ENCODE measurements around the gene ADORA1.

DNA sequence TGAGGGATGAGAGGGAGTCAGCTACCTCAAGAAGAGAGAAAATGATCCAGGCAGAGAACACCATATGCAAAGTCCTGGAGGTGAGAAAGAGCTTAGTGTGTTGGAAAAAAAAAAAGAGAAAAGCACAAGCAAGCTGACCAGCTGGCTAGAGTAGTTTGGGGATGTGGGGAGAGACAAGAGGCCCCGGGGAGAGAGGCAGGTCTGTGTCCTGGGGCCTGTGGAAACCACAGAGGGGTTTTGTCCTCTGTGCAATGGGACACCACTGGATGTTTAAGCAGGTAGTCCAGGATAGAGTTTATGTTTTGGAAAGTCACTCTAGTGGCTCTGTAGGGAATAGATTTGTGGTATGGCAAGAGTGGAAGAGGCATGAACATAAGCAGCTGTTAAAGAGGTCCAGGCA is 73.4 kb downstream of the ADORA1 start:
- TF ChIP-seq TEAD4 (IDR thresholded peaks at IDR 0.05) (no peak), CREB1 (IDR thresholded peaks at IDR 0.05; ENCODE audit: low read depth) (no peak), TAF1 (IDR thresholded peaks at IDR 0.05; ENCODE audit: low read depth) (no peak), EP300 (IDR thresholded peaks at IDR 0.05; ENCODE audit: borderline replicate concordance) (no peak), NFIC (IDR thresholded peaks at IDR 0.05) (no peak), CEBPB (IDR thresholded peaks at IDR 0.05) (no peak), YY1 (IDR thresholded peaks at IDR 0.05; ENCODE audit: low read depth) (no peak), EGR1 (IDR thresholded peaks at IDR 0.05) (no peak), RAD21 (IDR thresholded peaks at IDR 0.05; ENCODE audit: low read depth) (no peak), TCF12 (IDR thresholded peaks at IDR 0.05; ENCODE audit: low read depth) (no peak), FOXM1 (IDR thresholded peaks at IDR 0.05; ENCODE audit: borderline replicate concordance, low read depth) (no peak), ZBTB7A (IDR thresholded peaks at IDR 0.05; ENCODE audit: low read depth) (no peak)
- TF ChIP-seq, protein P1, sequence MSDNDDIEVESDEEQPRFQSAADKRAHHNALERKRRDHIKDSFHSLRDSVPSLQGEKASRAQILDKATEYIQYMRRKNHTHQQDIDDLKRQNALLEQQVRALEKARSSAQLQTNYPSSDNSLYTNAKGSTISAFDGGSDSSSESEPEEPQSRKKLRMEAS (IDR thresholded peaks at IDR 0.05): no peak
- TF ChIP-seq, protein P2, sequence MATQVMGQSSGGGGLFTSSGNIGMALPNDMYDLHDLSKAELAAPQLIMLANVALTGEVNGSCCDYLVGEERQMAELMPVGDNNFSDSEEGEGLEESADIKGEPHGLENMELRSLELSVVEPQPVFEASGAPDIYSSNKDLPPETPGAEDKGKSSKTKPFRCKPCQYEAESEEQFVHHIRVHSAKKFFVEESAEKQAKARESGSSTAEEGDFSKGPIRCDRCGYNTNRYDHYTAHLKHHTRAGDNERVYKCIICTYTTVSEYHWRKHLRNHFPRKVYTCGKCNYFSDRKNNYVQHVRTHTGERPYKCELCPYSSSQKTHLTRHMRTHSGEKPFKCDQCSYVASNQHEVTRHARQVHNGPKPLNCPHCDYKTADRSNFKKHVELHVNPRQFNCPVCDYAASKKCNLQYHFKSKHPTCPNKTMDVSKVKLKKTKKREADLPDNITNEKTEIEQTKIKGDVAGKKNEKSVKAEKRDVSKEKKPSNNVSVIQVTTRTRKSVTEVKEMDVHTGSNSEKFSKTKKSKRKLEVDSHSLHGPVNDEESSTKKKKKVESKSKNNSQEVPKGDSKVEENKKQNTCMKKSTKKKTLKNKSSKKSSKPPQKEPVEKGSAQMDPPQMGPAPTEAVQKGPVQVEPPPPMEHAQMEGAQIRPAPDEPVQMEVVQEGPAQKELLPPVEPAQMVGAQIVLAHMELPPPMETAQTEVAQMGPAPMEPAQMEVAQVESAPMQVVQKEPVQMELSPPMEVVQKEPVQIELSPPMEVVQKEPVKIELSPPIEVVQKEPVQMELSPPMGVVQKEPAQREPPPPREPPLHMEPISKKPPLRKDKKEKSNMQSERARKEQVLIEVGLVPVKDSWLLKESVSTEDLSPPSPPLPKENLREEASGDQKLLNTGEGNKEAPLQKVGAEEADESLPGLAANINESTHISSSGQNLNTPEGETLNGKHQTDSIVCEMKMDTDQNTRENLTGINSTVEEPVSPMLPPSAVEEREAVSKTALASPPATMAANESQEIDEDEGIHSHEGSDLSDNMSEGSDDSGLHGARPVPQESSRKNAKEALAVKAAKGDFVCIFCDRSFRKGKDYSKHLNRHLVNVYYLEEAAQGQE (IDR thresholded peaks at IDR 0.05; ENCODE audit: low read depth): no peak

Data from Ishikawa (cell line).